Prostate gland (tissue), 2 donors: ENCODE results near the gene CFAP221.

Source experiments
- CTCF ChIP-seq, 4 experiments: fragments of 200-600 bp in 2 of 4; fragments of 450-650 bp in 2 of 4; sonication (generic) in 2 of 4; IDR thresholded peaks; 1 replicate in 3 of 4; 2 replicates in 1 of 4; pipeline ENCODE4 v1.5.1; 2016 to 2019; ENCODE audit warnings: antibody characterized with exemption in 4 of 4, mild to moderate bottlenecking in 2 of 4, moderate library complexity in 2 of 4
- POLR2A ChIP-seq: fragments of 450-650 bp; IDR thresholded peaks from one replicate; pipeline ENCODE4 v1.6.1; 2016; ENCODE audit warnings: antibody characterized with exemption, mild to moderate bottlenecking

DNA sequence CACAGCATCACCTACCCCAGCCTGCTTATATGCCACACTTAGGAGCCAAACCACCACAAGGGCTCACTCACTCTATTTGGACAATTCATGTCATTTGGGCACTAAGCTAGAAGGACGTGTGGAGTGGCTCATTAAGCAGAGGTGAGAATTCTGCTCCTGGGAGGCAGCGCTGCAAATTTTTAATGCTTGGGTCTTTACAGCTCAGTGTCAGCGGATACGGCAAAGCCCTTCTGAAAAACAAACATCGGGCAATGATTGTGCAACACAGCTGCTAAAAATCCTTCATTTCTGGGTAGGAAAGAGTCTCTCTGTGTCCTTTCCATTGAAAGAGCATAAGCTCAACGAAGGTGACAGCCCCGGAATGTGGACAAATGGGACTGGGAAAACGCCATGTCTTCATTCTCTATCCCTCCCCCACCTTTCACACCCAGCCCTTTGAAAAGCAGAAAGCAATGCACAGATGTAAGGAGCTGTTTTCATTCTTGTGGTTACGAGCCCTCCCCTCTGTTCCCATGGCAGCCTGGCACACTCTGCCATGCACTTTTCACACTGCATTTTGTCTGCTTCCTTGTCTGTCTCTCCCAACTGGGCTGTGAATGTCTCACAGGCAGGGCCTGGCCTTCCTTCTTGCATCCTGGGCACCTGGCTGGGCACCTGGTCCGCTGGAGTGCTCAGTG lies 150.7 kb downstream of the CFAP221 start:
- TF ChIP-seq CTCF (IDR thresholded peaks at IDR 0.05) (no peak), POLR2A (no peak)
